ENCODE measurements around the gene SLC2A13.

GRCh38 chr12:39923364-39923763 lies 182.5 kb downstream of the SLC2A13 start:
- no peak for TF ChIP-seq POLR2A (IDR thresholded peaks at IDR 0.05; ENCODE audit: low read depth, low read length)
- no peak for TF ChIP-seq POLR2AphosphoS5 (IDR thresholded peaks at IDR 0.05; ENCODE audit: low read depth, low read length)
- no peak for TF ChIP-seq TAF1 (IDR thresholded peaks at IDR 0.05; ENCODE audit: borderline replicate concordance, low read depth, low read length)
